ENCODE data around the gene ARHGAP33.

- TF ChIP-seq CTCF (conservative IDR thresholded peaks at IDR 0.05; ENCODE audit: low read depth, low read length) (no peak), EZH2phosphoT487 (IDR thresholded peaks at IDR 0.05; ENCODE audit: borderline replicate concordance, low read length) (no peak), EZH2 (IDR thresholded peaks at IDR 0.05; ENCODE audit: low read length, unreplicated experiment) (no peak)
These were observed 26.5 kb downstream of the ARHGAP33 start for GRCh38 chr19:35801828-35802227.
